Activated CD8-positive, alpha-beta T cell treated with anti-CD3 and anti-CD28 coated beads for 36 hours (primary cell): Measurements from ENCODE around the gene SH3BP4. TPM values are rescaled to one million over a fixed set of nuclear protein-coding genes. Genes with fewer than 3 reads are reported as not detected.

Experiments used
- ATAC-seq: fragments of 200-7000 bp; cut with Tn5 transposase; one replicate; pipeline ENCODE4 v1.10.0; 2021; ENCODE audit warnings: mild to moderate bottlenecking, moderate library complexity
- CTCF ChIA-PET: fragments of 350-600 bp; sonication (Branson Sonifier 250); formaldehyde crosslinking; loops from one replicate; lab custom pipeline; 2021; ENCODE audit warnings: antibody characterized with exemption; lab: Charles Lee
- POLR2A ChIA-PET: fragments of 350-600 bp; sonication (Branson Sonifier 250); formaldehyde crosslinking; loops from one replicate; lab custom pipeline; 2021; ENCODE audit warnings: antibody characterized with exemption; lab: Charles Lee
- DNase-seq: peaks from one replicate; pipeline ENCODE4 v3.0.0-alpha.2; 2020
- H3K27ac Mint-ChIP-seq: one replicate; pipeline ENCODE4 v1.8.0; 2021; ENCODE audit warnings: mild to moderate bottlenecking, mixed read lengths
- H3K27me3 Mint-ChIP-seq: one replicate; pipeline ENCODE4 v1.8.0; 2021; ENCODE audit warnings: mixed read lengths
- H3K36me3 Mint-ChIP-seq: one replicate; pipeline ENCODE4 v1.8.0; 2021; ENCODE audit warnings: low read depth, mixed read lengths
- H3K4me1 Mint-ChIP-seq: one replicate; pipeline ENCODE4 v1.8.0; 2021; ENCODE audit warnings: low read depth, mixed read lengths
- H3K4me3 Mint-ChIP-seq: one replicate; pipeline ENCODE4 v1.8.0; 2021; ENCODE audit warnings: mild to moderate bottlenecking, moderate library complexity, mixed read lengths
- H3K9me3 Mint-ChIP-seq: one replicate; pipeline ENCODE4 v1.8.0; 2021; ENCODE audit warnings: mixed read lengths
- intact Hi-C: fragments of 100-400 bp; cut with micrococcal nuclease; formaldehyde crosslinking; loops from one replicate; pipeline ENCODE4 v1.10.0; 2022
- total RNA-seq, 2 experiments: library from RNA; stranded (reverse); gene quantifications; one replicate each; pipeline ENCODE4 v1.2.3, GENCODE V29; 2021
- TF ChIP-seq, protein P1 (sequence below): fragments of 200-600 bp; IDR thresholded peaks from one replicate; pipeline ENCODE4 v1.8.0; 2022; ENCODE audit warnings: antibody characterized with exemption, mild to moderate bottlenecking

The SH3BP4 gene
- total RNA-seq, 2 experiments from 2014 or later, result 0.14 to 0.54 TPM

DNA sequence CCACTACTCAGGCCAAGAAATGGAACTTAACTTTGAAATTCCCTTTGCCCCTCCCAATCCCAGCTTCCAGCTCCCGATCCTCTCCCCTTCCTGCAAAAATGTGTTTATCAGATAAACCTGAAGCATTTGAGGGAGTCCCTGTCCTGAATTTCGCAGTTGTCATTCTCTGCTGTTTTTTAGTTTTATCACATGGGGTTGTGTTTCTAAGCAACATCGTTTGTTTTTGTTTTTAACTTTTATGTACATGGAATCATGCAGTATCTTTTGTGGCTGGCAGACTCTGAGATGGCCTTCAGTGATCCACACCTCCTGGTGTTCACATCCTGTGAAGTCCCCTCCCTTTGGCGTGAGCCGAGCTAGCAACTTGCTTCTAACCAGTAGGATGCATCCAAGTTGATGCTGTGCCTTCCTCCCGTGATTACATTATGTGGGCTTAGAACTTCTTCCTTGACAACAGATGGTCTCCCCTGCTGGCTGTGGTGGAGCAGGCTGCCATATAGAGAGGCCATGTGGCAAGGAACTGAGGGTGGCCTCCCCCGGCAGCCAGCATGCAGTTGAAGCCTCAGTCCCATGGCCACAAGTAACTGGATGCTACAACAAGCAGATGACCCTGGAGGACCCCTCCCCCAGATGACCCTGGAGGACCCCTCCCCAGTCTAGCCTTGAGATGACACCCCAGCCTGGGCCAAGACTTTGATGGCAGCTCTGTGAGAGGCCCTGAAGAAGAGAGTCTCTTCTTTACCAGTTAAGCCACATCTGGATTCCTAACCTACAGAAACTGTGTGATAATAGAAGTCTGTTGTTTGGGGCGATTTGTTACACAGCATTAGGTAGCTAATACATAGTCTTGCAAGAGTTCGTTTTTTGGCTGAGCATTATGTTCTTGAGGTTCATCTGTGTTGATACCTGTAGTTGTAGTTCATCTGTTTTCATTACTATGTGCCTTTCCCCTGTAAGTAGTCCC is 27.7 kb downstream of the SH3BP4 start:
- Mint-ChIP-seq H3K4me3 (no peak overlapping the region), H3K4me1 (no peaks in the 10 kb centered on the region), H3K27me3 (peaks cover 4% of the 10 kb centered on the region), H3K9me3 (peaks cover 3% of the 10 kb centered on the region), H3K36me3 (no peaks in the 10 kb centered on the region), H3K27ac (no peak overlapping the region)
- POLR2A ChIA-PET, result no interaction called here
- no peak for DNase-seq
- ATAC-seq, result no peak
- intact Hi-C loops, result no loop called here
- TF ChIP-seq, protein P1, sequence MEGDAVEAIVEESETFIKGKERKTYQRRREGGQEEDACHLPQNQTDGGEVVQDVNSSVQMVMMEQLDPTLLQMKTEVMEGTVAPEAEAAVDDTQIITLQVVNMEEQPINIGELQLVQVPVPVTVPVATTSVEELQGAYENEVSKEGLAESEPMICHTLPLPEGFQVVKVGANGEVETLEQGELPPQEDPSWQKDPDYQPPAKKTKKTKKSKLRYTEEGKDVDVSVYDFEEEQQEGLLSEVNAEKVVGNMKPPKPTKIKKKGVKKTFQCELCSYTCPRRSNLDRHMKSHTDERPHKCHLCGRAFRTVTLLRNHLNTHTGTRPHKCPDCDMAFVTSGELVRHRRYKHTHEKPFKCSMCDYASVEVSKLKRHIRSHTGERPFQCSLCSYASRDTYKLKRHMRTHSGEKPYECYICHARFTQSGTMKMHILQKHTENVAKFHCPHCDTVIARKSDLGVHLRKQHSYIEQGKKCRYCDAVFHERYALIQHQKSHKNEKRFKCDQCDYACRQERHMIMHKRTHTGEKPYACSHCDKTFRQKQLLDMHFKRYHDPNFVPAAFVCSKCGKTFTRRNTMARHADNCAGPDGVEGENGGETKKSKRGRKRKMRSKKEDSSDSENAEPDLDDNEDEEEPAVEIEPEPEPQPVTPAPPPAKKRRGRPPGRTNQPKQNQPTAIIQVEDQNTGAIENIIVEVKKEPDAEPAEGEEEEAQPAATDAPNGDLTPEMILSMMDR, result no peak
- CTCF ChIA-PET, result no interaction called here

DNA sequence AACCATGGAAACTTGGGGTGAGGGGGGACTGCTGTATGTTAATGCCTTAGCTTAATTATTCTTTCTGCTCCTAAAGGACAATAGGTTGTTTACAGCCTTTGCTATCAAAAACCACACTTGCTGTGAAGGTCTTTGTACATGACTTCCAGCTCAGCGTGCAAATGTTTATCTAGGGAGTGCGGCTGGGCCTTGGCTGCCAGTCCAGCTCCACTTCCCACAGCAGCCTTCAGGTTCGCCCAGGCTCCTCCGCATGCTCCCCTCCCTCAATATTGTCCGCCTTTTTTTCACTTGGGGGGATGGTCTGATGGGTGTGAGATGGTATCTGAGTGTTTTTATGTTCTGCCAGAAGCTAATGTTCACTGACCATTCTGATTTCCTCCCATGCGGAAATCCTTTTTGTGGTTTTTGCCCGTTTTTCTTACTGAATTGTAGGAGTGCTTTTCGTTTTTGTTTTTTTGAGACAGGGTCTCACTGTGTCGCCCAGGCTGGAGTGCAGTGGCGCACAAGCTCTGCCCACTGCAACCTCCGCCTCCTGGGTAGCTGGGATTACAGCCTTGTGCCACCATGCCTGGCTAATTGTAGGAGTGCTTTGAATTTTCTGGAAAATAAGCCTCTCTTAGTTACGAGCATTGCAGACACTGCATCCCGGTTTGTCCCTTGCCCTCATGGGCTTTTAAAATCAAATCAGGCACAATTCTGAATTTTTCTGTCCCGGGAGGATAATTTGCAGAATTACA is 28.8 kb downstream of the SH3BP4 start:
- Mint-ChIP-seq H3K9me3 (peaks cover 3% of the 10 kb centered on the region), H3K4me3 (no peak overlapping the region), H3K4me1 (no peaks in the 10 kb centered on the region), H3K36me3 (no peaks in the 10 kb centered on the region), H3K27me3 (no peaks in the 10 kb centered on the region), H3K27ac (no peak overlapping the region)
- TF ChIP-seq, protein P1, result no peak
- POLR2A ChIA-PET, result no interaction called here
- ATAC-seq (no peak), DNase-seq (no peak)
- CTCF ChIA-PET, result no interaction called here
- intact Hi-C loops, result no loop called here

DNA sequence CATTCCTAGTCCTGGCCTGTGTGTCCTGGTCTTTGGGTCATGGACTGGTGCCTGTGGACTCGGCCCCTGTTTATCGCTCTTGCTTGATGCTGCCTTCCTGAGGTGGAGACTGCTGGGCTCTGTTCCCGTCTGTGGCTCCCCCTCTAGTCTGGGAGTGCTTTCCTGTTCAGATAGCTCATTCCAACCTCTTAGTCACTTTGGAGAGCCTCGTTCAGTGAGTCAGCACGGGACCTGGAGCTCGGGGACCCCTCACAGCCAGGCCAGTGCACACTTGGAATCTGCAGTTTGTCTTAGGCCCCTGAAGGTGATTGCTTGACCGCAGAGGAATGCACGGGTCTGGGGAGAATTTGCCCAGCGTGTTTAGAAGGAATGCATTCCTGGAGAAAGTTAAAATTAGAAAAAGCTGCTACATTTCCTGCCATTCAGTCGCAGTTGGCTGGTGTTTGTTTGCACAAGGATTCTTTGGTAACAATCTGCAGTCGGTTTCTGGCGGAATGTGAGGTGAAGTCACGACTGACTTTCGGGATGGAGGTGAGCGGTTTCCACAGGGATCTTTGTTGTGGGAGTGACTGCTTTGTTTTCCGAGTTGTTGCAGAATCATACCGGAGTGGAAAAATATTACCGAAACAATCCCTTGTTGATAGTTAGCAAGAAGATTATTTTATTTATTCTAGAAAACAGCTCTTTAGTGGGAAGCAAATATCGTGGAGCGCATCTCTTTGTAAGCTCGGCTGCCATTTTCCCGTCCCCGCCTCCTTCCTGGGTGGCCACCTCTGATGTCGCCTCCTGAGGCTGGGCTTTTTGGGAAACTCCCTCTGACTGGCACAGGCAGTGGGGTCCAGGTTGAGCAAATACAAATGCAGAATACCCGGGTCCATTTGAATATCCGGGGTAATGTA is 29.6 kb downstream of the SH3BP4 start:
- Mint-ChIP-seq H3K4me1 (no peaks in the 10 kb centered on the region), H3K27ac (no peak overlapping the region), H3K4me3 (no peak overlapping the region), H3K36me3 (no peaks in the 10 kb centered on the region), H3K9me3 (peaks cover 3% of the 10 kb centered on the region), H3K27me3 (no peaks in the 10 kb centered on the region)
- intact Hi-C loops, result no loop called here
- ChIA-PET POLR2A (no interaction called here), CTCF (no interaction called here)
- TF ChIP-seq, protein P1, result no peak
- ATAC-seq (no peak), DNase-seq (no peak)

DNA sequence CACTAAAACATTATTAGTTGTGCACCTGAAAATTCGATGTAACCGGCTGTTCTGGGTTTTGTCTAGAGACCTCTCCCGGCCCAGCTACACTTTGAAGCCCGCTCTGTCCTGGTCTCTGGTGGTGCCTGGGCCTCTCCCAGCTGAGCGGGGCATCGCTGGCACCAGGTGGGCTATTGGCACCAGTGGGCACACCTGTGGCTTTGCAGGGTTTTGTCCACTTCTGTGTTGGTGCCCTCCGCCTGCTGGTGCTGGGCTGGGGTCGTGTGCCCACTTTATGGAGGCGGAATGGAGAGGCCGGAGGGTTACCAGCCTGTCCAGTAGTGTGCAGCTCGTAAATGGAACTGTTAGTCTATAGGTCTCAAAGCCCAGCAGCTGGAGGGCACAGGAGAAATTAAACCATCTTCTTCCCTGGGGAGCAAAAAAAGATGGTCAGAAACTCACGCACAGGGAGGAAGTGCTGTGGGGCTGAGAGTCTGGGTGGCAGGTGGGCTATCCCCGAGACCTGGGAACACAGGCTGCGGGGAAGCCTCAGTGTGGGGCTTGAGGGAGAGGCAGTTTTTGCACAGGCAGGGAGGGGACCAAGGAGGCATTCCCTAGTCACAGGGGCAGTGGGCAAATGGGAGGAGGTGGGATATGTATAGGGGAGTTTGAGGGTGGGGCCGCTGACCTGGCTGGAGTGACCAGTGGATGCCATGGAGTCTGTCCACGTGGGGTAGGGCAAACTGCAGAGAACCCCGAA is 30.4 kb downstream of the SH3BP4 start:
- TF ChIP-seq, protein P1, result no peak
- no peaks in the 10 kb centered on the region for H3K4me1 Mint-ChIP-seq
- ChIA-PET CTCF (no interaction called here), POLR2A (no interaction called here)
- H3K4me3 Mint-ChIP-seq, result no peak overlapping the region
- H3K27me3 Mint-ChIP-seq, result no peaks in the 10 kb centered on the region
- intact Hi-C loops, result no loop called here
- peaks cover 3% of the 10 kb centered on the region for H3K9me3 Mint-ChIP-seq
- H3K27ac Mint-ChIP-seq, result no peak overlapping the region
- no peak for ATAC-seq
- no peaks in the 10 kb centered on the region for H3K36me3 Mint-ChIP-seq
- no peak for DNase-seq
